Tibial artery (tissue), 4 donors: ENCODE data around the gene RAB37.

ENCODE experiments used
- DNase-seq, 2 donors: peaks; one replicate each; pipeline ENCODE4 v3.0.0-alpha.2; 2019
- H3K27ac ChIP-seq, 2 donors: fragments of 200-600 bp; sonication (generic) in 1 of 2; 1 replicate in 1 of 2; 2 replicates in 1 of 2; pipeline ENCODE4 v1.5.1; 2018 to 2019; ENCODE audit warnings: mild to moderate bottlenecking in 1 of 2
- H3K27me3 ChIP-seq, 2 donors: fragments of 200-600 bp; sonication (generic) in 1 of 2; one replicate each; pipeline versions ENCODE4 v1.5.1 to v1.6.0; 2016 to 2019
- H3K36me3 ChIP-seq, 3 donors: fragments of 200-600 bp; sonication (generic) in 2 of 3; one replicate each; pipeline ENCODE4 v1.5.1; 2016 to 2019; ENCODE audit warnings: mild to moderate bottlenecking in 2 of 3
- H3K4me1 ChIP-seq, 4 donors: fragments of 200-600 bp; sonication (generic) in 2 of 4; 1 replicate in 3 of 4; 2 replicates in 1 of 4; pipeline ENCODE4 v1.5.1; 2016 to 2019
- H3K4me3 ChIP-seq, 2 donors: fragments of 200-600 bp; sonication (generic) in 1 of 2; 1 replicate in 1 of 2; 2 replicates in 1 of 2; pipeline ENCODE4 v1.5.1; 2018 to 2019; ENCODE audit warnings: mild to moderate bottlenecking in 2 of 2
- H3K9me3 ChIP-seq, 3 donors: fragments of 200-600 bp; sonication (generic) in 1 of 3; one replicate each; pipeline ENCODE4 v1.5.1; 2016 to 2019
- CTCF ChIP-seq, 2 experiments: fragments of 200-600 bp in 1 of 2; fragments of 450-650 bp in 1 of 2; IDR thresholded peaks; one replicate each; pipeline ENCODE4 v1.5.1; 2017 to 2019; ENCODE audit warnings: antibody characterized with exemption in 2 of 2, mild to moderate bottlenecking in 1 of 2, moderate library complexity in 1 of 2
- intact Hi-C: fragments of 100-400 bp; cut with DNase I; formaldehyde crosslinking; loops from one replicate; pipeline ENCODE4 v1.15.0; 2023; ENCODE audit warnings: low total_unique reads

RAB37 gene

DNA sequence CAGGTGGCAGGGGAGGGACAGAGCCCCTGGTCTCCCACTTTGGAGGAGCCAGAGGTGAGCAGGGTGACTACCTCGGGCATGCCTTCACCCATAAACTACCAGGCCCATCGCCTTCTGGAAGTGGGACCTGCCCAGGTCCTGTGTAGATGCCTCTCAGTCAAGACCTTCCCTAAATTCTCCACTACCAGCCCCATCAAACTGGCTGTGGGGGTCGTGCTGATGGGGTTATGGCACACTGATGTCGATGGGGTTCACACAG, 5.8 kb upstream of the RAB37 start:
- Histone ChIP-seq H3K27ac (no peak overlapping the region), H3K9me3 (no peaks in the 10 kb centered on the region), H3K4me3 (no peak overlapping the region), H3K27me3 (peaks cover 0 to 58% of the 10 kb centered on the region in 2 donors), H3K36me3 (no peaks in the 10 kb centered on the region), H3K4me1 (peaks cover 0 to 4% (median 1%) of the 10 kb centered on the region in 4 donors)
- DNase-seq: no peak
- TF ChIP-seq CTCF (IDR thresholded peaks at IDR 0.05): no peak
- intact Hi-C loops: no loop called here

GRCh38 chr17:74732042-74732867, 4.8 kb upstream of the RAB37 start:
- no peak for DNase-seq
- Histone ChIP-seq H3K27ac (no peak overlapping the region), H3K36me3 (no peaks in the 10 kb centered on the region), H3K9me3 (no peaks in the 10 kb centered on the region), H3K4me3 (no peak overlapping the region), H3K27me3 (peaks cover 0 to 67% of the 10 kb centered on the region in 2 donors), H3K4me1 (peaks cover 0 to 14% (median 10%) of the 10 kb centered on the region in 4 donors)
- intact Hi-C loops: no loop called here
- TF ChIP-seq CTCF (IDR thresholded peaks at IDR 0.05): no peak

GRCh38 chr17:74733365-74734122, 3.5 kb upstream of the RAB37 start:
- intact Hi-C loops: no loop called here
- Histone ChIP-seq H3K4me1 (peaks cover 0 to 25% (median 20%) of the 10 kb centered on the region in 4 donors), H3K36me3 (no peaks in the 10 kb centered on the region), H3K9me3 (no peaks in the 10 kb centered on the region), H3K27me3 (peaks cover 0 to 76% of the 10 kb centered on the region in 2 donors), H3K27ac (no peak overlapping the region), H3K4me3 (no peak overlapping the region)
- no peak for DNase-seq
- TF ChIP-seq CTCF (IDR thresholded peaks at IDR 0.05): no peak

DNA sequence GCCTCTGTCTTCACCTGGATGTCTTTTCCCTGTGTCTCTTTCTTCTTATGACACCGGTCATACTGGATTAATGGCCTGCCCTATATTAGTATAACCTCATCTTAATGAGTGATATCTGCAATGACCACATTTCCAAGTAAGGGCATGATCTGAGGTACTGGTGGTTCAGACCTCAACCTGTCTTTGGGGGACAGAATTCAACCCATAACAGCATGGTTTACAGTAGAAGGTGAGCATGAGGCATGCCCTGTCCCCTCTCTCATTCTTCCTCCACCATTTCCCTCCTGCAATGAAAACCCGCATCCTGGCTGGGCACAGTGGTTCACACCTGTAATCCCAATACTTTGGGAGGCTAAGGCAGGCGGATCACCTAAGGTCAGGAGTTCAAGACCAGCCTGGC, 2.8 kb upstream of the RAB37 start:
- Histone ChIP-seq H3K4me1 (peaks cover 0 to 25% (median 20%) of the 10 kb centered on the region in 4 donors), H3K27me3 (peaks cover 0 to 83% of the 10 kb centered on the region in 2 donors), H3K27ac (no peak overlapping the region), H3K4me3 (no peak overlapping the region), H3K36me3 (no peaks in the 10 kb centered on the region), H3K9me3 (no peaks in the 10 kb centered on the region)
- no peak for DNase-seq
- intact Hi-C loops: no loop called here
- TF ChIP-seq CTCF (IDR thresholded peaks at IDR 0.05): no peak

- no peak for TF ChIP-seq CTCF (IDR thresholded peaks at IDR 0.05)
- Histone ChIP-seq H3K4me1 (peaks cover 0 to 25% (median 20%) of the 10 kb centered on the region in 4 donors), H3K27me3 (peaks cover 0 to 88% of the 10 kb centered on the region in 2 donors), H3K9me3 (no peaks in the 10 kb centered on the region), H3K27ac (no peak overlapping the region), H3K4me3 (peak overlapping the region; percentile 18 to 31), H3K36me3 (no peaks in the 10 kb centered on the region)
- intact Hi-C loops: no loop called here
- DNase-seq: no peak
These were observed 419 bp downstream of the RAB37 start for GRCh38 chr17:74737299-74738050.
